Measurements from ENCODE around the gene FARS2.
A peak's percentile ranks its signal among the peaks of the same experiment; 100 is the strongest.
"Not testable (repeated sequence)": the region's sequence is repeated elsewhere in the genome, so short reads cannot be mapped to it uniquely, and the experiment has no call there.

The FARS2 gene

GRCh38 chr6:5540370-5540769 is 279.1 kb downstream of the FARS2 start:
- no peak for DNase-seq (ENCODE audit: low spot score)

- DNase-seq (ENCODE audit: low spot score), result no peak
Measured at GRCh38 chr6:5541025-5541424, 279.7 kb downstream of the FARS2 start.

GRCh38 chr6:5541751-5542432 is 280.6 kb downstream of the FARS2 start:
- peak; percentile 40 for DNase-seq (ENCODE audit: low spot score)

GRCh38 chr6:5547556-5547955 is 286.2 kb downstream of the FARS2 start:
- no peak for DNase-seq (ENCODE audit: low spot score)

GRCh38 chr6:5550631-5551030 is 289.3 kb downstream of the FARS2 start:
- no peak for DNase-seq (ENCODE audit: low spot score)

GRCh38 chr6:5552243-5552642 is 290.9 kb downstream of the FARS2 start:
- DNase-seq (ENCODE audit: low spot score), result no peak

- no peak for DNase-seq (ENCODE audit: low spot score)
Measured at GRCh38 chr6:5553767-5554166, 292.5 kb downstream of the FARS2 start.

GRCh38 chr6:5554226-5554625 is 292.9 kb downstream of the FARS2 start:
- DNase-seq (ENCODE audit: low spot score), result no peak

GRCh38 chr6:5556011-5556410 is 294.7 kb downstream of the FARS2 start:
- DNase-seq (ENCODE audit: low spot score), result no peak

- no peak for DNase-seq (ENCODE audit: low spot score)
Measured at GRCh38 chr6:5557506-5557905, 296.2 kb downstream of the FARS2 start.

- no peak for DNase-seq (ENCODE audit: low spot score)
Measured at GRCh38 chr6:5559651-5560050, 298.3 kb downstream of the FARS2 start.

- DNase-seq (ENCODE audit: low spot score), result no peak
Measured at GRCh38 chr6:5562277-5562676, 301.0 kb downstream of the FARS2 start.

GRCh38 chr6:5563086-5563485 is 301.8 kb downstream of the FARS2 start:
- no peak for DNase-seq (ENCODE audit: low spot score)

GRCh38 chr6:5564746-5565145 is 303.4 kb downstream of the FARS2 start:
- DNase-seq (ENCODE audit: low spot score), result not testable (repeated sequence)

GRCh38 chr6:5565971-5566370 is 304.7 kb downstream of the FARS2 start:
- DNase-seq (ENCODE audit: low spot score), result no peak

- no peak for DNase-seq (ENCODE audit: low spot score)
Measured at GRCh38 chr6:5566718-5567117, 305.4 kb downstream of the FARS2 start.

- no peak for DNase-seq (ENCODE audit: low spot score)
Measured at GRCh38 chr6:5567352-5567751, 306.0 kb downstream of the FARS2 start.

GRCh38 chr6:5567890-5568289 is 306.6 kb downstream of the FARS2 start:
- DNase-seq (ENCODE audit: low spot score), result no peak

- no peak for DNase-seq (ENCODE audit: low spot score)
Measured at GRCh38 chr6:5569491-5569890, 308.2 kb downstream of the FARS2 start.

- DNase-seq (ENCODE audit: low spot score), result no peak
Measured at GRCh38 chr6:5570641-5571040, 309.3 kb downstream of the FARS2 start.

- DNase-seq (ENCODE audit: low spot score), result no peak
Measured at GRCh38 chr6:5580736-5581581, 319.6 kb downstream of the FARS2 start.

- no peak for DNase-seq (ENCODE audit: low spot score)
Measured at GRCh38 chr6:5582762-5583161, 321.4 kb downstream of the FARS2 start.

- no peak for DNase-seq (ENCODE audit: low spot score)
Measured at GRCh38 chr6:5583528-5583927, 322.2 kb downstream of the FARS2 start.

GRCh38 chr6:5584078-5584482 is 322.8 kb downstream of the FARS2 start:
- DNase-seq (ENCODE audit: low spot score), result no peak
